B cell (primary cell): ENCODE measurements around the gene PHACTR4. TPM values are rescaled to one million over a fixed set of nuclear protein-coding genes. Genes with fewer than 3 reads are reported as not detected.
"Not testable (repeated sequence)": the region's sequence is repeated elsewhere in the genome, so short reads cannot be mapped to it uniquely, and the experiment has no call there.

ENCODE experiments used
- ATAC-seq: fragments of 200-7000 bp; cut with Tn5 transposase; one replicate; pipeline ENCODE4 v1.10.0; 2021; ENCODE audit warnings: low read depth, mild to moderate bottlenecking, moderate number of reproducible peaks, moderate library complexity
- CTCF ChIA-PET: fragments of 350-600 bp; sonication (Branson Sonifier 250); formaldehyde crosslinking; loops from one replicate; lab custom pipeline; 2021; ENCODE audit warnings: antibody characterized with exemption, inconsistent platforms; lab: Charles Lee
- POLR2A ChIA-PET: fragments of 350-600 bp; sonication (Branson Sonifier 250); formaldehyde crosslinking; loops from one replicate; lab custom pipeline; 2021; ENCODE audit warnings: antibody characterized with exemption; lab: Charles Lee
- DNase-seq: peaks from one replicate; pipeline ENCODE4 v3.0.0; 2013
- H2AFZ ChIP-seq: 2 replicates; pipeline ENCODE4 v1.6.1; 2012; ENCODE audit warnings: mild to moderate bottlenecking, low read depth, low read length; ENCODE audit not compliant: insufficient read depth, poor library complexity, severe bottlenecking
- H3K27ac ChIP-seq, 2 donors: 1 replicate in 1 of 2; 2 replicates in 1 of 2; pipeline ENCODE4 v1.5.1; 2012 to 2013; ENCODE audit warnings: low read length in 2 of 2, mild to moderate bottlenecking in 2 of 2, moderate library complexity in 1 of 2
- H3K27me3 ChIP-seq, 4 experiments: fragments of 200-600 bp in 1 of 4; sonication (generic) in 1 of 4; replicated peaks in 1 of 4; 1 replicate in 2 of 4; 2 replicates in 2 of 4; pipeline versions ENCODE4 v1.6.1 to v1.7.0; 2013 to 2016; ENCODE audit warnings: low read length in 3 of 4, mild to moderate bottlenecking in 2 of 4, mixed read lengths in 1 of 4, moderate library complexity in 1 of 4; ENCODE audit not compliant: insufficient read depth in 4 of 4, control insufficient read depth in 3 of 4; ENCODE audit errors: control extremely low read depth in 1 of 4
- H3K36me3 ChIP-seq, 2 experiments: replicated peaks in 1 of 2; 1 replicate in 1 of 2; 2 replicates in 1 of 2; pipeline versions ENCODE4 v1.6.1 to v1.7.1; 2013; ENCODE audit warnings: low read length in 1 of 2; ENCODE audit not compliant: insufficient read depth in 2 of 2, control insufficient read depth in 1 of 2; ENCODE audit errors: control extremely low read depth in 1 of 2, extremely low read depth in 1 of 2
- H3K4me1 ChIP-seq, 2 donors: fragments of 200-600 bp in 1 of 2; sonication (generic) in 1 of 2; 1 replicate in 1 of 2; 2 replicates in 1 of 2; pipeline versions ENCODE4 v1.5.1 to v1.6.1; 2013 to 2017; ENCODE audit warnings: low read length in 2 of 2; ENCODE audit not compliant: control insufficient read depth in 2 of 2, insufficient read depth in 2 of 2
- H3K4me2 ChIP-seq: replicated peaks from 2 replicates; pipeline ENCODE3; 2012; ENCODE audit warnings: mild to moderate bottlenecking, low read depth, low read length; ENCODE audit not compliant: poor library complexity, severe bottlenecking
- H3K4me3 ChIP-seq, 5 experiments: fragments of 200-600 bp in 1 of 5; sonication (generic) in 1 of 5; 1 replicate in 3 of 5; 2 replicates in 2 of 5; pipeline versions ENCODE4 v1.5.1 to v1.7.0; 2011 to 2016; ENCODE audit warnings: low read length in 4 of 5, mild to moderate bottlenecking in 4 of 5, low read depth in 2 of 5, control low read depth in 1 of 5, moderate library complexity in 1 of 5; ENCODE audit not compliant: insufficient read depth in 1 of 5; ENCODE audit errors: control extremely low read depth in 1 of 5, extremely low read depth in 1 of 5
- H3K79me2 ChIP-seq: fragments of 200-600 bp; sonication (generic); one replicate; pipeline ENCODE4 v1.6.0; 2016; ENCODE audit warnings: low read length; ENCODE audit not compliant: control insufficient read depth, insufficient read depth
- H3K9ac ChIP-seq: fragments of 200-600 bp; sonication (generic); 2 replicates; pipeline ENCODE4 v1.6.1; 2017; ENCODE audit warnings: mild to moderate bottlenecking, low read length, moderate library complexity
- H3K9me3 ChIP-seq, 3 donors: one replicate each; pipeline versions ENCODE4 v1.6.1 to v1.7.1; 2013; ENCODE audit warnings: low read length in 2 of 3; ENCODE audit not compliant: control insufficient read depth in 2 of 3, insufficient read depth in 1 of 3; ENCODE audit errors: control extremely low read depth in 1 of 3
- H4K20me1 ChIP-seq: 2 replicates; pipeline ENCODE4 v1.6.0; 2012; ENCODE audit warnings: mild to moderate bottlenecking, low read length; ENCODE audit not compliant: insufficient read depth, control insufficient read depth, poor library complexity, severe bottlenecking
- H3K27ac Mint-ChIP-seq: one replicate; pipeline ENCODE4 v1.8.0; 2021; ENCODE audit warnings: mixed read lengths
- H3K27me3 Mint-ChIP-seq: one replicate; pipeline ENCODE4 v1.8.0; 2021; ENCODE audit warnings: mixed read lengths
- H3K4me1 Mint-ChIP-seq: one replicate; pipeline ENCODE4 v1.8.0; 2021; ENCODE audit warnings: mixed read lengths
- H3K4me3 Mint-ChIP-seq: one replicate; pipeline ENCODE4 v1.8.0; 2021; ENCODE audit warnings: mixed read lengths
- H3K9me3 Mint-ChIP-seq: one replicate; pipeline ENCODE4 v1.8.0; 2022; ENCODE audit warnings: mixed read lengths; ENCODE audit not compliant: insufficient read depth
- EZH2 ChIP-seq: IDR thresholded peaks from 2 replicates; pipeline ENCODE4 v1.6.1; 2012; ENCODE audit warnings: borderline replicate concordance, low read depth, mild to moderate bottlenecking, moderate library complexity, low read length; ENCODE audit not compliant: insufficient read depth, poor library complexity, severe bottlenecking
- WGBS: methylation state at CpG from one replicate; pipeline ENCODE4 v1.1.5; 2013; ENCODE audit warnings: missing lambda C conversion rate; ENCODE audit not compliant: insufficient coverage; 5-methylcytosine and 5-hydroxymethylcytosine counted together
- intact Hi-C: fragments of 100-400 bp; cut with micrococcal nuclease; formaldehyde crosslinking; loops from one replicate; pipeline ENCODE4 v1.10.0; 2022
- polyA plus RNA-seq: library from polyadenylated mRNA; depleted of rRNA; stranded (reverse); fragments of >200 nt; gene quantifications from 2 replicates; pipeline ENCODE4 v1.2.3, GENCODE V29; 2012
- total RNA-seq, 2 donors: library from RNA; stranded (reverse); fragments of 120-200 nt in 1 of 2; gene quantifications; 1 replicate in 1 of 2; 2 replicates in 1 of 2; pipeline versions ENCODE4 v1.2.3 to v1.2.4, GENCODE V29; 2013 to 2022
- TF ChIP-seq, protein P1 (sequence below): fragments of 200-600 bp; IDR thresholded peaks from one replicate; pipeline ENCODE4 v1.8.0; 2022; ENCODE audit warnings: antibody characterized with exemption, mild to moderate bottlenecking

Gene PHACTR4
- total and polyA plus RNA-seq, 2 donors (not counting 1 experiment from before 2014, with no cell fraction given): 9.8 to 41.6 TPM

DNA sequence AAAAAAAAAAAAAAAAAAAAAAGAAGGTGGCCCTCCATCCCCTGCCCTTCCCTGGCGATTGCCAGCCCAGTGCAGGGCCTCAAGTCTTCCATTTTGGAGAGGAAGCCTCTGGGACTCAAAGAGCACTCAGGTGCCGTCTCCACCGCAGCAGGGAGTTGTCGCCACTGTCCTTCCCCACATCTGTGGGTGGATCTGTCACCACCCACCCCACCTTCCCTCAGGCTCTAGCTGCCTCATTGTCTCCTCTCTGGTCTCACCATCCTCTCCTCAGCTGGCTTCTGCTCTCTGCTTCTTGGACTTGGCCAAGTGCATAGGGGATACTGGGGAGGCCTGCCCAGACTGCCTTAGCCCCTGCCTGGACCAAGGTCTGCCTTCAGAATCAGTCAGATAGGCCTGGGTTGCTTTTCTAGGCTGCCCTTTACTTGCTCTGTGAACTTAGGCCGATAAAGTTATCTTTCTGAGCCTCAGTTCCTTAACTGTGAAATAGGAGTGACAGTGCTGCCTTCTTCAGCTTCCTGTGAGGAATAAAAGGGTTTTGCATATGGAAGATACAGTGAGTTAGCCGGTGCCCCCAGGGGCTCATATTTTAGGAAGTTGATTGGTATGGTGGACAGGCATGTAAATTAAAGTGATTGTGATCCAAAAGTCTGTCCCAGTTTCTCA, 152.1 kb downstream of the PHACTR4 start:
- ChIA-PET POLR2A (no interaction called here), CTCF (no interaction called here)
- Histone ChIP-seq H3K4me2 (no peak overlapping the region), H3K9ac (no peak overlapping the region), H3K27me3 (no peaks in the 10 kb centered on the region), H3K9me3 (no peaks in the 10 kb centered on the region), H3K36me3 (no peaks in the 10 kb centered on the region), H3K4me1 (peaks cover 11 to 15% of the 10 kb centered on the region in 2 donors), H4K20me1 (no peaks in the 10 kb centered on the region), H2AFZ (no peak overlapping the region), H3K27ac (no peak overlapping the region), H3K4me3 (no peak overlapping the region), H3K79me2 (peaks cover 59% of the 10 kb centered on the region)
- TF ChIP-seq EZH2: no peak
- TF ChIP-seq, protein P1, sequence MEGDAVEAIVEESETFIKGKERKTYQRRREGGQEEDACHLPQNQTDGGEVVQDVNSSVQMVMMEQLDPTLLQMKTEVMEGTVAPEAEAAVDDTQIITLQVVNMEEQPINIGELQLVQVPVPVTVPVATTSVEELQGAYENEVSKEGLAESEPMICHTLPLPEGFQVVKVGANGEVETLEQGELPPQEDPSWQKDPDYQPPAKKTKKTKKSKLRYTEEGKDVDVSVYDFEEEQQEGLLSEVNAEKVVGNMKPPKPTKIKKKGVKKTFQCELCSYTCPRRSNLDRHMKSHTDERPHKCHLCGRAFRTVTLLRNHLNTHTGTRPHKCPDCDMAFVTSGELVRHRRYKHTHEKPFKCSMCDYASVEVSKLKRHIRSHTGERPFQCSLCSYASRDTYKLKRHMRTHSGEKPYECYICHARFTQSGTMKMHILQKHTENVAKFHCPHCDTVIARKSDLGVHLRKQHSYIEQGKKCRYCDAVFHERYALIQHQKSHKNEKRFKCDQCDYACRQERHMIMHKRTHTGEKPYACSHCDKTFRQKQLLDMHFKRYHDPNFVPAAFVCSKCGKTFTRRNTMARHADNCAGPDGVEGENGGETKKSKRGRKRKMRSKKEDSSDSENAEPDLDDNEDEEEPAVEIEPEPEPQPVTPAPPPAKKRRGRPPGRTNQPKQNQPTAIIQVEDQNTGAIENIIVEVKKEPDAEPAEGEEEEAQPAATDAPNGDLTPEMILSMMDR: no peak
- H3K4me1 Mint-ChIP-seq: peaks cover 24% of the 10 kb centered on the region
- intact Hi-C loops: no loop called here
- no peak for DNase-seq
- H3K4me3 Mint-ChIP-seq: peak overlapping the region; percentile 37
- ATAC-seq: no peak
- no peaks in the 10 kb centered on the region for H3K9me3 Mint-ChIP-seq
- no peak overlapping the region for H3K27ac Mint-ChIP-seq
- H3K27me3 Mint-ChIP-seq: no peaks in the 10 kb centered on the region
- WGBS: 93% methylated on average over 6 of the region's 6 CpGs

DNA sequence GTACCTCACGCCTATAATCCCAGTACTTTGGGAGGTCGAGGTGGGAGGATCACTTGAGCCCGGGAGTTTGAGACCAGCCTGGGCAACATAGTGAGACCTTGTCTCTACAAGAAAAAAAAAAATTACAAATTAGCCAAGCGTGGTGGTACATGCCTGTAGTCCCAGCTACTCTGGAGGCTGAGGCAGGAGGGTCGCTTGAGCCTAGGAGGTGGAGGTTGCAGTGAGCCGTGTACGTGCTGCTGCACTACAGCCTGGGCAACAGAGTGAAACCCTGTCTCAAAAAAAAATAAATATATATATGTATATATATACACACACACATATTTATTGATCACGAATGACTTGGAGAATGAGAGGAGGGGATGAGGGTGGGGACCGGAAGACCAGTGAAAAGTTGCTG, 153.0 kb downstream of the PHACTR4 start:
- H3K9ac ChIP-seq, H3K27me3 Mint-ChIP-seq, intact Hi-C loops, H3K9me3 Mint-ChIP-seq, H3K4me3 Mint-ChIP-seq, H3K36me3 ChIP-seq, ATAC-seq, H3K27ac Mint-ChIP-seq, DNase-seq, H3K27me3 ChIP-seq, H3K4me3 ChIP-seq, H4K20me1 ChIP-seq, H3K9me3 ChIP-seq, H3K27ac ChIP-seq, H2AFZ ChIP-seq, H3K4me2 ChIP-seq: not testable (repeated sequence)
- Histone ChIP-seq H3K4me1 (peaks cover 10 to 14% of the 10 kb centered on the region in 2 donors), H3K79me2 (peaks cover 59% of the 10 kb centered on the region)
- H3K4me1 Mint-ChIP-seq: peaks cover 19% of the 10 kb centered on the region
- CTCF ChIA-PET: interaction anchor here (0.6 kb wide), 1 partner anchor 113 kb away, joined by 5 read pairs; no protein-coding TSS in a partner anchor
- POLR2A ChIA-PET: interaction anchor here (1.2 kb wide), 1 partner anchor 16 kb away, joined by 4 read pairs; no protein-coding TSS in a partner anchor
- WGBS: 93% methylated on average over 3 of the region's 9 CpGs

DNA sequence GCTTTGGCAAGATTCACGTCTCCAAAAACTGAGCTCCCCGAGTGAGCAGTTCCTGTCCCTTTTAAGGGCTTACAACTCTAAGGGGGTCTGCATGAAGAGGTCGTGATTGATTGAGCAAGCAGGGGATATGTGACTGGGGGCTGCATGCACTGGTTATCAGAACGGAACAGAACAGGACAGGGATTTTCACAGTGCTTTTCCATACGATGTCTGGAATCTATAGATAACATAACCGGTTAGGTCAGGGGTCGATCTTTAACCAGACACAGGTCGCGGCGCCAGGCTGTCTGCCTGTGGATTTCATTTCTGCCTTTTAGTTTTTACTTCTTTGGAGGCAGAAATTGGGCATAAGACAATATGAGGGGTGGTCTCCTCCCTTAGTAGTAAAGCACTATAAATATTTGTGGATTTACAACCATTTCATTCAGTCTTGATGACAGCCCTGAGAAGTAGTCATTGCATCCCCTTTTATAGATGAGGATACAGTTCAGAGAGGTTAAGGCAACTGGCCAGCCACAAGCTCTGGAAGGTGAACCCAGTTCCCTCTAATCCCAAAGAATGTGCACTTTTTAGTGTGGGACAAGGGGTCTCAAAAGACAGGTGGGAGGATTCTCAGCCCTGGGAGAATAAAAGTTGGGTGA, 155.6 kb downstream of the PHACTR4 start:
- intact Hi-C loops, H3K27me3 Mint-ChIP-seq, POLR2A ChIA-PET, H3K4me2 ChIP-seq, CTCF ChIA-PET, DNase-seq, H3K4me3 ChIP-seq, H3K4me1 Mint-ChIP-seq, H3K9me3 ChIP-seq, ATAC-seq, H3K4me3 Mint-ChIP-seq, H3K27ac Mint-ChIP-seq, H3K27ac ChIP-seq, H4K20me1 ChIP-seq, H3K36me3 ChIP-seq, H3K27me3 ChIP-seq, H3K4me1 ChIP-seq, H3K9ac ChIP-seq, H2AFZ ChIP-seq, H3K9me3 Mint-ChIP-seq: not testable (repeated sequence)
- peaks cover 43% of the 10 kb centered on the region for H3K79me2 ChIP-seq
- WGBS: 91% methylated on average over 3 of the region's 10 CpGs
